GM23248 (cell line): ENCODE results near the gene SERTAD2.

ENCODE experiments used
- EZH2 ChIP-seq: fragments of 200-600 bp; sonication (generic); IDR thresholded peaks from 2 replicates; pipeline ENCODE4 v1.6.1; 2018; ENCODE audit warnings: antibody characterized with exemption, mild to moderate bottlenecking; ENCODE audit not compliant: insufficient read depth, poor library complexity, severe bottlenecking
- EZH2phosphoT487 ChIP-seq: fragments of 200-600 bp; sonication (generic); IDR thresholded peaks from 2 replicates; pipeline ENCODE4 v1.6.1; 2018; ENCODE audit warnings: antibody characterized with exemption, moderate library complexity, mild to moderate bottlenecking, low read depth; ENCODE audit not compliant: insufficient read depth

DNA sequence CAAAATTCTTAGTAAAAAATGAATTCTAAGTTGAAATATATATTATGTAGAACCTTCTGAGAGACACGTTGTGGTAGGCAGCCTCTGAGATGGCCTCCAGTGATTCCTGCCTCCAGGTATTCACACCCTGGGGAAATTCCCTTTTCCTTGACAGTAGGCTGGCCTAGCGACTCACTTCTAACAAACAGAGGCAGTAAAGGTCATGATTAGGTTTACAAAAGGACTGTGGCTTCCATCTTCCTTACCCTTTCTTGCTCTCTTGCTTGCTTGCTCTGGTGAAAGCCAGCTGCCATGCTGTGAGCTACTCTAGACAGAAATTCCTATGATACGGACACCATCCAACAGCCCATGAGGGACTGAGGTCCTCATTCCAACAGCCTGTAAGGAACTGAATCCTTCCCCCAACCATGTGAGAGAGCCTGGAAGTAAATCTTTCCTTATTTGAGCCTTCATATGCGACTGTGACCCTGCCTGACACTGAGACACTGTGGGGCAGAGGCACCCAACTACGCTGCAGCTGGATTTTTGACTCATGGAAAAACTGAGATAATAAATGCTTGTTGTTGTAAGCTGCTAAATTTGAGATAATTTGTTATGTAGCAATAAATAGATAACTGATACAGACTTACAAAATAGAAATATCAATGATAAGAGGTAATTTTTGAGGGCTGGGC lies 32.7 kb upstream of the SERTAD2 start:
- TF ChIP-seq EZH2 (no peak), EZH2phosphoT487 (no peak)
